ENCODE results near the gene B4GALT5.
"Not testable (repeated sequence)": the region's sequence is repeated elsewhere in the genome, so short reads cannot be mapped to it uniquely, and the experiment has no call there.

The B4GALT5 gene

DNA sequence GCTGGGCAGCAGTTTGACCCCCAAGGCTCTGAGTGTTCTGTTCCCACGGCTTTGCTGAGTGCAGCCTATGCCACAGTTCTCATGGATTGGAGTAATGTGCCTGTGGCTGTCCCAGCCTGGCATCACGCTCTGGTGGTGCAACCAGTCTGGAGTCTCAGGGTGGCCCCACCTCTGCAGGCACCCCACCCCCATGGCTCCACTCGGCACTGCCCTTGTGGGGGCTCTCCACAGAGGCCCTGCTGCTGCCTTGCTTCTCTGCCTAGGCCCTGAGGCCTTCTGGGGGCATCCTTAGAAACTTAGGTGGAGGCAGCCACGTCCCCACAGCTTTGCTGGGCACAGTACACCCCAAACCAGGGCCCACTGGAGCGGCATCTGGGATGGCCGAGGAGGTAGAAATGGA, 25.4 kb upstream of the B4GALT5 start:
- H3K27ac ChIP-seq, result no peak overlapping the region
- DNase-seq (ENCODE audit: low read depth, low spot score), result no peak

DNA sequence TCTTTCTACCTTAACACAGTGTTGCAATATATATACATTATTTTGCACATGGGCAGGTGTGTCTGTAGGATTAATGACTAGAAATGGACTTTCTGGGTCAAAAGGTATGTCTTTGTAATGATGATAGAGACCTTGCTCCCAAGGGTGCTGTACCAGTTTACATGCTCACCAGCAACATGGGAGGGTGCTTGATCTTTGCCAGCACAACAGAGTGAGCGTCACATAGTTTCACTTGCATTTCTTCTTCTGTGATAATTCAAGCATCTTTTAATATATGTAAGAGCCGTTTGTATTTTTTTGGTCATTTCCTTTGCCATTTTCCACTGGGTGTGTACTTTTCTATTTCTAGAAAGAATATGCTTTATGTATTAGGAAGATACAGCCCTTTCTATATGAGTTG, 23.6 kb upstream of the B4GALT5 start:
- no peak overlapping the region for H3K27ac ChIP-seq

DNA sequence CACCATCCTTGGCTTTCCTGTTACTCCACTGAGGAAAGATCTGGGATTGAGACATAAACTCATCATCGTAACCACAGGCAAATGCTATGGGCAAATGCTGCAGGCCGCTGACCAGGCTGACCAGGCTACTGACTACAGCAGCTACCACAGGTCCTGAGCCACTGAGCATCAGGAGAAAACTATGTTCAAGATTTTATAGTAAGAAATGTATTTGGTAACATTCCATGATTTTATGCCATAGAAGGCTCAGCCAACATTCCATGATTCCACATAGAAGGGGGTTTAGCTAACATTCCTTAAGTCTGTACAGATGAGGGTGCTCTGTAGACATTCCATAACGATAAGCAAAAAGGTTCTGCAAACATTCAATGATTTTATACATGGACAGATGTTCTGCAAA, 16.1 kb upstream of the B4GALT5 start:
- no peak for DNase-seq (ENCODE audit: low read depth, low spot score)
- H3K27ac ChIP-seq, result no peak overlapping the region

More for the DNA sequence above, 23.6 kb upstream of the B4GALT5 start:
- DNase-seq (ENCODE audit: low read depth, low spot score), result no peak

- no peak for DNase-seq (ENCODE audit: low read depth, low spot score)
- H3K27ac ChIP-seq, result no peak overlapping the region
Measured at GRCh38 chr20:49727894-49728885, 14.5 kb upstream of the B4GALT5 start.

- DNase-seq (ENCODE audit: low read depth, low spot score), result no peak
- no peak overlapping the region for H3K27ac ChIP-seq
Measured at GRCh38 chr20:49727478-49727877, 13.8 kb upstream of the B4GALT5 start.

DNA sequence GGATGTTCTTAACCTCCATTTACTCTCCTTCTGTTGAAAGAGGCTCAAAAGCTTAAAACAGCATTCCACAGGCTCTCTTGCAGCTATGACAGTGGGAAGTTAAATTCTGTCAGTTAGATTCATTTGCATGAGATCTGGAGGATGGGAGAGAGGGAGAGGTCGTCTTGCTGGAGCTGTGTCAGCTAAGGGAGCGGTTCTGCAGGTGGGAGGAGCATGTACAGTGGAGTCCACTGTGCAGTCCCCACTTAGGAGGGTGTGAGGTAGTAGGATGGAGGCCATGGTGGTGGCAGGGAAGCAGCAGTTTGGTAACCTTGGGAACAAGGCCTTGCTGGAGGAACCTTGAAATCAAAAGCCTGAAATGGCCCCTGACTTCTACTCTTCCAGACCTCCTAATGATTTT, 12.0 kb upstream of the B4GALT5 start:
- H3K27ac ChIP-seq, result no peak overlapping the region

DNA sequence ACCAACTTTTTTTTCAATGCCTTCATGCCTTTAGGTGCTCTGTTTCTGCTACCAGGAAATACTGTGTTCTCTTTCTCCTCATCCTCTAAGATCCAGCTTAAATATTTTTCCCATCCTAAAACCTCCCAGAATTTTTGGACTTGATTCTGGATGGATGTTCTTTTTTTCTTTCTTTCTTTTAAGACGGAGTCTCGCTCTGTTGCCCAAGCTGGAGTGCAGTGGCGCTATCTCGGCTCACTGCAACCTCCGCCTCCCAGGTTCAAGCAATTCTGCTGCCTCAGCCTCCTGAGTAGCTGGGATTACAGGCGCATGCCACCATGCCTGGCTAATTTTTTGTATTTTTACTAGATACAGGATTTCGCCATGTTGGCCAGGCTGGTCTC, 11.5 kb upstream of the B4GALT5 start:
- DNase-seq (ENCODE audit: low read depth, low spot score), result not testable (repeated sequence)
- H3K27ac ChIP-seq, result peak overlapping the region; percentile 37

More for the DNA sequence above, 12.0 kb upstream of the B4GALT5 start:
- DNase-seq (ENCODE audit: low read depth, low spot score), result no peak

- peak overlapping the region; percentile 37 for H3K27ac ChIP-seq
- DNase-seq (ENCODE audit: low read depth, low spot score), result no peak
Measured at GRCh38 chr20:49724408-49725223, 10.9 kb upstream of the B4GALT5 start.

DNA sequence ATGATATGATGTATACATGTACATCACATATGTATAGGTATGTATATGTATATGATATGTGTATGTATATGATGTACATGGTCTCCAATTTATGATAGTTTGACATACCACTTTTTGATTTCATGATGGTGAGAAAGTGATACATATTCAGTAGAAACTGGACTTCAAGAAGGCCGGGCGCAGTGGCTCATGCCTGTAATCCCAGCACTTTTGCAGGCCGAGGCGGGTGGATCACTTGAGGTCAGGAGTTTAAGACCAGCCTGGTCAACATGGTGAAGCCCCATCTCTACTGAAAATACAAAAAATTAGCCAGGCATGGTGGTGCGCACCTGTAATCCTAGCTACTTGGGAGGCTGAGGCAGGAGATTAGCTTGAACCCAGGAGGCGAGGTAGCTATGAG, 10.1 kb upstream of the B4GALT5 start:
- DNase-seq (ENCODE audit: low read depth, low spot score); H3K27ac ChIP-seq: not testable (repeated sequence)

- not testable (repeated sequence) for DNase-seq (ENCODE audit: low read depth, low spot score); H3K27ac ChIP-seq
Measured at GRCh38 chr20:49721326-49721725, 7.6 kb upstream of the B4GALT5 start.

DNA sequence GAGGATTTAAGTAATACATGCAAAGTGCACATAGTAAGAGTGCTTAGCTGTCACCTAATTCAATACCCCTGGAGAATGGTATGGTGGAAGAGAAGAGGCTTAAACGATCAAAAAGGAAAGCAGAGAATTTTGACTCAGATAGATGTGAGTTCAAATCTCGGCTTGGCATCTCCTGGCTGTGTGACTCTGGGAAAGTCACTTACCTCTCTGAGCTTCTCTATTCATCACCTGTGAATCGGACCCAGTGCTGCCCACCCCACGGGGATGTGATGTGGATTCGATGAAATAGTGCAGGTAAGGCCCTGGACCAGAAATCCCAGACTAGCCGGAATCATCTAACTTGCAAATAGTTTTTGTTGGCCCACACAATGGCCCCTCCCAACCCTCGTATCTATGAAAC, 1.8 kb upstream of the B4GALT5 start:
- H3K27ac ChIP-seq, result no peak overlapping the region
- DNase-seq (ENCODE audit: low read depth, low spot score), result no peak

GRCh38 chr20:49712996-49713752, 504 bp downstream of the B4GALT5 start:
- peak overlapping the region; percentile 64 for H3K27ac ChIP-seq
- no peak for DNase-seq (ENCODE audit: low read depth, low spot score)

- DNase-seq (ENCODE audit: low read depth, low spot score), result no peak
- H3K27ac ChIP-seq, result peak overlapping the region; percentile 64
Measured at GRCh38 chr20:49712646-49712995, 1.1 kb downstream of the B4GALT5 start.

- DNase-seq (ENCODE audit: low read depth, low spot score), result no peak
- peak overlapping the region; percentile 64 for H3K27ac ChIP-seq
Measured at GRCh38 chr20:49712118-49712517, 1.6 kb downstream of the B4GALT5 start.

- peak overlapping the region; percentile 64 for H3K27ac ChIP-seq
- DNase-seq (ENCODE audit: low read depth, low spot score), result no peak
Measured at GRCh38 chr20:49711667-49711987, 2.1 kb downstream of the B4GALT5 start.

- H3K27ac ChIP-seq, result no peak overlapping the region
- no peak for DNase-seq (ENCODE audit: low read depth, low spot score)
Measured at GRCh38 chr20:49710971-49711666, 2.6 kb downstream of the B4GALT5 start.

GRCh38 chr20:49707118-49707517, 6.6 kb downstream of the B4GALT5 start:
- H3K27ac ChIP-seq, result no peak overlapping the region
- no peak for DNase-seq (ENCODE audit: low read depth, low spot score)

DNA sequence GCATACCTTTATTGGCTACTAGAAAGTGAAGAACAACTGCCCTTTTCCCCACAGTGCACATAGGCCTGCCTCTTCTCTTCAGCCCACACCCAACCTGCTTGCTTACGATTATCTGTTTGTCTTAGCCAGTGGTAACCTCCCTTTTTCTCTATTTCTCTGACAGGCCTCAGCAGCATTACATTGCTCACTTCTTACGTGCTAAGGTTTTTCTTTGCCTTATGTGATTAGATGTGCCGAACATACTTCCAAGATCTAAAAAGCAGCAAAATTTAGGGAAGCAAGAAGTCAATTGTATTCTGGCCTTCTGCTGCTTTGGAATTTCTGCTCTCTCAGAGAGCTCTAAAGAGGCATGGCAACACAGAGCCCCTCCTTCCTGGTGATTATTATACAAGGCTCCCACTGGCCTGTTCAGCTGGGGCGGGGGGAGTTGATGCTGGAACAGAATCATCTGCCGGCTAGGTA, 7.0 kb downstream of the B4GALT5 start:
- no peak overlapping the region for H3K27ac ChIP-seq
- DNase-seq (ENCODE audit: low read depth, low spot score), result no peak

DNA sequence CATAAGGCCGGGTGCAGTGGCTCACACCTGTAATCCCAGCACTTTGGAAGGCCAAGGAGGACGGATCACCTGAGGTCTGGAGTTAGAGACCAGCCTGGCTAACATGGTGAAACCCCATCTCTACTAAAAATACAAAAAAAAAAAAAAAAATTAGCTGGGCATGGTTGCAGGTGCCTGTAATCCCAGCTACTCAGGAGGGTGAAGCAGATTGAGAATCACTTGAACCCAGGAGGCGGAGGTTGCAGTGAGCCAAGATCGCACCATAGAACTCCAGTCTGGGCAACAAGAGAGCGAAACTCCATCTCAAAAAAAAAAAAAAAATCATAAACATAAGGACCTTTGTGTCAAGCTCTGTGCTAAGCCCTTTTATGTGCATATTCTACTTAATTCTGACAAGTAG, 7.8 kb downstream of the B4GALT5 start:
- H3K27ac ChIP-seq; DNase-seq (ENCODE audit: low read depth, low spot score): not testable (repeated sequence)

DNA sequence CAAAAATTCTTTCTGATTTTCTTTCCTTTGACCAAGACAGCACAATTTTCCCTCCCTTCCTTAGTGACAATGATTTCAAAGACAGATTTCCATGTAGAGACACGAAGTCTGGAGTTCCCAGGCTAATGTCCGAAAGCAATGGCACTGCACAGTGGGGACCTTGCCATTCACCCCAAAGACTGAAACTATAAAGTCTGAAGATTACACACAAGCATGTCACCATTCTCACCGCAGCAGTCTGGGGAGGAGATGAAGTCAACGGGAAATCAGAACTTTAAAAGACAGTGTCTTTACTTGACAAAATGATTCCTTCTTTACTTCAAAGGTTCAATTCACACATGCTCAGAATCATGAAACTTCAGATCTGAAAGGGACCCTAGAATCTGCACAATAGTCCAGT, 8.3 kb downstream of the B4GALT5 start:
- H3K27ac ChIP-seq, result no peak overlapping the region
- no peak for DNase-seq (ENCODE audit: low read depth, low spot score)

All from epithelial cell of prostate (primary cell).